ENCODE measurements around the gene MCEMP1. TPM values are rescaled to one million over a fixed set of nuclear protein-coding genes. Genes with fewer than 3 reads are reported as not detected.

Gene MCEMP1
- total RNA-seq, 1 donor from 2014 or later = not detected

GRCh38 chr19:7647156-7647555 is 29.7 kb upstream of the MCEMP1 start:
- Histone ChIP-seq H4K20me1 (ENCODE audit: low read depth) (no peaks in the 10 kb centered on the region), H3K27me3 (peaks cover 22% of the 10 kb centered on the region), H3K4me1 (peaks cover under 1% of the 10 kb centered on the region), H3F3A (ENCODE audit: low read depth) (peaks cover under 1% of the 10 kb centered on the region), H3K27ac (no peak overlapping the region), H3K36me3 (no peaks in the 10 kb centered on the region), H3K9me3 (ENCODE audit: low read depth) (no peaks in the 10 kb centered on the region), H3K79me2 (ENCODE audit: low read depth) (no peaks in the 10 kb centered on the region), H3K4me3 (no peak overlapping the region), H3K9ac (no peak overlapping the region), H2AFZ (replicated peaks) (no peak overlapping the region), H3K4me2 (no peak overlapping the region)
- H3K27ac Mint-ChIP-seq = no peak overlapping the region
- no peak overlapping the region for H3K4me3 Mint-ChIP-seq
- H3K36me3 Mint-ChIP-seq = no peaks in the 10 kb centered on the region
- DNase-seq (ENCODE audit: low spot score) = no peak
- H3K4me1 Mint-ChIP-seq = peaks cover 3% of the 10 kb centered on the region
- peaks cover 2% of the 10 kb centered on the region for H3K9me3 Mint-ChIP-seq
- H3K27me3 Mint-ChIP-seq (ENCODE audit: insufficient read depth, low read depth) = peaks cover 5% of the 10 kb centered on the region
- TF ChIP-seq CTCF (IDR thresholded peaks at IDR 0.05) = no peak
- no peak for TF ChIP-seq EZH2phosphoT487 (IDR thresholded peaks at IDR 0.05)
- no peak for TF ChIP-seq EZH2 (IDR thresholded peaks at IDR 0.05)

GRCh38 chr19:7648265-7649014 is 28.4 kb upstream of the MCEMP1 start:
- no peak for TF ChIP-seq EZH2phosphoT487 (IDR thresholded peaks at IDR 0.05)
- no peak for TF ChIP-seq EZH2 (IDR thresholded peaks at IDR 0.05)
- no peak for TF ChIP-seq CTCF (IDR thresholded peaks at IDR 0.05)
- DNase-seq (ENCODE audit: low spot score) = no peak

GRCh38 chr19:7650148-7650547 is 26.7 kb upstream of the MCEMP1 start:
- H2AFZ ChIP-seq (replicated peaks) = no peak overlapping the region
- Mint-ChIP-seq H3K36me3 (no peaks in the 10 kb centered on the region), H3K4me1 (peaks cover 10% of the 10 kb centered on the region), H3K9me3 (no peaks in the 10 kb centered on the region), H3K27ac (no peak overlapping the region), H3K27me3 (ENCODE audit: insufficient read depth, low read depth) (peaks cover 11% of the 10 kb centered on the region), H3K4me3 (no peak overlapping the region)
- no peak overlapping the region for H3K9ac ChIP-seq
- no peak for DNase-seq (ENCODE audit: low spot score)
- H3F3A ChIP-seq (ENCODE audit: low read depth) = peaks cover 4% of the 10 kb centered on the region
- no peak overlapping the region for H3K4me3 ChIP-seq
- no peaks in the 10 kb centered on the region for H3K79me2 ChIP-seq (ENCODE audit: low read depth)
- H4K20me1 ChIP-seq (ENCODE audit: low read depth) = no peaks in the 10 kb centered on the region
- H3K36me3 ChIP-seq = no peaks in the 10 kb centered on the region
- no peaks in the 10 kb centered on the region for H3K9me3 ChIP-seq (ENCODE audit: low read depth)
- peaks cover 51% of the 10 kb centered on the region for H3K27me3 ChIP-seq
- no peak overlapping the region for H3K27ac ChIP-seq
- no peak overlapping the region for H3K4me2 ChIP-seq
- TF ChIP-seq EZH2 (IDR thresholded peaks at IDR 0.05) (no peak), EZH2phosphoT487 (IDR thresholded peaks at IDR 0.05) (no peak), CTCF (IDR thresholded peaks at IDR 0.05) (no peak)
- peaks cover 4% of the 10 kb centered on the region for H3K4me1 ChIP-seq

More at GRCh38 chr19:7648265-7649014, 28.4 kb upstream of the MCEMP1 start:
- no peak overlapping the region for H3K4me3 ChIP-seq
- H4K20me1 ChIP-seq (ENCODE audit: low read depth) = no peaks in the 10 kb centered on the region
- H3K79me2 ChIP-seq (ENCODE audit: low read depth) = no peaks in the 10 kb centered on the region
- no peak overlapping the region for H3K9ac ChIP-seq
- H3K27ac Mint-ChIP-seq = no peak overlapping the region
- H3K9me3 ChIP-seq (ENCODE audit: low read depth) = no peaks in the 10 kb centered on the region
- H3K27ac ChIP-seq = no peak overlapping the region
- peaks cover 34% of the 10 kb centered on the region for H3K27me3 ChIP-seq
- H3K4me3 Mint-ChIP-seq = no peak overlapping the region
- H3K27me3 Mint-ChIP-seq (ENCODE audit: insufficient read depth, low read depth) = peaks cover 11% of the 10 kb centered on the region
- no peaks in the 10 kb centered on the region for H3K36me3 Mint-ChIP-seq
- H3K4me2 ChIP-seq = no peak overlapping the region
- peaks cover 10% of the 10 kb centered on the region for H3K4me1 Mint-ChIP-seq
- H2AFZ ChIP-seq (replicated peaks) = no peak overlapping the region
- H3K4me1 ChIP-seq = peaks cover 4% of the 10 kb centered on the region
- H3K9me3 Mint-ChIP-seq = no peaks in the 10 kb centered on the region
- peaks cover 4% of the 10 kb centered on the region for H3F3A ChIP-seq (ENCODE audit: low read depth)
- H3K36me3 ChIP-seq = no peaks in the 10 kb centered on the region

All from neural progenitor cell (in vitro differentiated cells).